ENCODE data around the gene CYP8B1. TPM values are rescaled to one million over a fixed set of nuclear protein-coding genes. Genes with fewer than 3 reads are reported as not detected.

Gene CYP8B1
- total RNA-seq, 1 experiment from 2014 or later = 0.12 TPM

GRCh38 chr3:42847731-42848130 lies 27.9 kb downstream of the CYP8B1 start:
- intact Hi-C loops (cut with micrococcal nuclease) = no loop called here
- Histone ChIP-seq H3K36me3 (ENCODE audit: control insufficient read depth in 1 of 2, insufficient read depth in 2 of 2, low read length in 2 of 2) (no peaks in the 10 kb centered on the region), H4K20me1 (ENCODE audit: insufficient read depth) (no peaks in the 10 kb centered on the region), H3K9ac (ENCODE audit: low read length) (no peak overlapping the region), H3K9me2 (ENCODE audit: insufficient read depth) (no peaks in the 10 kb centered on the region), H3K27ac (ENCODE audit: low read depth, low read length) (no peak overlapping the region), H3K4me2 (ENCODE audit: low read length) (no peak overlapping the region), H3K4me3 (replicated peaks in 1 of 2; ENCODE audit: low read depth in 1 of 2, low read length in 2 of 2) (no peak overlapping the region), H3K79me2 (ENCODE audit: insufficient read depth, low read length) (no peaks in the 10 kb centered on the region), H3K9me3 (ENCODE audit: control insufficient read depth in 1 of 2, insufficient read depth in 1 of 2, low read depth in 1 of 2, low read length in 2 of 2) (no peaks in the 10 kb centered on the region), H3K4me1 (ENCODE audit: control insufficient read depth in 1 of 2, insufficient read depth in 2 of 2, low read length in 2 of 2) (no peaks in the 10 kb centered on the region), H3K27me3 (ENCODE audit: insufficient read depth, low read length) (no peaks in the 10 kb centered on the region), H2AFZ (ENCODE audit: low read depth, low read length, poor library complexity, severe bottlenecking) (no peak overlapping the region)
- BruUV-seq (replicated peaks) = no TSS peak
- DNase-seq (ENCODE audit: low read depth, low spot score) (no peak), ATAC-seq (no peak)
- POLR2A ChIA-PET = no interaction called here
- TF ChIP-seq, protein P1, sequence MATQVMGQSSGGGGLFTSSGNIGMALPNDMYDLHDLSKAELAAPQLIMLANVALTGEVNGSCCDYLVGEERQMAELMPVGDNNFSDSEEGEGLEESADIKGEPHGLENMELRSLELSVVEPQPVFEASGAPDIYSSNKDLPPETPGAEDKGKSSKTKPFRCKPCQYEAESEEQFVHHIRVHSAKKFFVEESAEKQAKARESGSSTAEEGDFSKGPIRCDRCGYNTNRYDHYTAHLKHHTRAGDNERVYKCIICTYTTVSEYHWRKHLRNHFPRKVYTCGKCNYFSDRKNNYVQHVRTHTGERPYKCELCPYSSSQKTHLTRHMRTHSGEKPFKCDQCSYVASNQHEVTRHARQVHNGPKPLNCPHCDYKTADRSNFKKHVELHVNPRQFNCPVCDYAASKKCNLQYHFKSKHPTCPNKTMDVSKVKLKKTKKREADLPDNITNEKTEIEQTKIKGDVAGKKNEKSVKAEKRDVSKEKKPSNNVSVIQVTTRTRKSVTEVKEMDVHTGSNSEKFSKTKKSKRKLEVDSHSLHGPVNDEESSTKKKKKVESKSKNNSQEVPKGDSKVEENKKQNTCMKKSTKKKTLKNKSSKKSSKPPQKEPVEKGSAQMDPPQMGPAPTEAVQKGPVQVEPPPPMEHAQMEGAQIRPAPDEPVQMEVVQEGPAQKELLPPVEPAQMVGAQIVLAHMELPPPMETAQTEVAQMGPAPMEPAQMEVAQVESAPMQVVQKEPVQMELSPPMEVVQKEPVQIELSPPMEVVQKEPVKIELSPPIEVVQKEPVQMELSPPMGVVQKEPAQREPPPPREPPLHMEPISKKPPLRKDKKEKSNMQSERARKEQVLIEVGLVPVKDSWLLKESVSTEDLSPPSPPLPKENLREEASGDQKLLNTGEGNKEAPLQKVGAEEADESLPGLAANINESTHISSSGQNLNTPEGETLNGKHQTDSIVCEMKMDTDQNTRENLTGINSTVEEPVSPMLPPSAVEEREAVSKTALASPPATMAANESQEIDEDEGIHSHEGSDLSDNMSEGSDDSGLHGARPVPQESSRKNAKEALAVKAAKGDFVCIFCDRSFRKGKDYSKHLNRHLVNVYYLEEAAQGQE (IDR thresholded peaks at IDR 0.05; ENCODE audit: low read depth) = no peak
- no peak for TF ChIP-seq SP1 (IDR thresholded peaks at IDR 0.05; ENCODE audit: low read depth)
- TF ChIP-seq SIN3A (IDR thresholded peaks at IDR 0.05; ENCODE audit: low read depth) = no peak
- TF ChIP-seq RAD21 (IDR thresholded peaks at IDR 0.05; ENCODE audit: low read depth) = no peak
- no peak for TF ChIP-seq SRF (IDR thresholded peaks at IDR 0.05; ENCODE audit: low read depth)
- no peak for TF ChIP-seq MAX (IDR thresholded peaks at IDR 0.05)
- TF ChIP-seq ZFX (IDR thresholded peaks at IDR 0.05) = no peak
- TF ChIP-seq POLR2A (IDR thresholded peaks at IDR 0.05; ENCODE audit: borderline replicate concordance, extremely low read depth, insufficient read depth, insufficient read length) = no peak
- RAD21 ChIA-PET (ENCODE audit: low non-redundant PET in 1 of 2, low total read pairs in 2 of 2, uncharacterized antibody in 2 of 2, unreplicated experiment in 2 of 2) = no interaction called here
- CTCF ChIA-PET = no interaction called here

All from HCT116 (cell line).